Prostate gland (tissue), 2 donors: ENCODE results near the gene IDS. TPM values are rescaled to one million over a fixed set of nuclear protein-coding genes. Genes with fewer than 3 reads are reported as not detected.
A peak's percentile ranks its signal among the peaks of the same experiment; 100 is the strongest.
"Not testable (repeated sequence)": the region's sequence is repeated elsewhere in the genome, so short reads cannot be mapped to it uniquely, and the experiment has no call there.

Experiments
- DNase-seq: peaks from one replicate; pipeline ENCODE4 v3.0.0-alpha.2; 2019; ENCODE audit warnings: low spot score
- H3K27ac ChIP-seq, 2 donors: fragments of 200-600 bp; sonication (generic); 2 replicates each; pipeline ENCODE4 v1.5.1; 2017 to 2019
- H3K27me3 ChIP-seq: fragments of 200-600 bp; sonication (generic); replicated peaks from 2 replicates; pipeline ENCODE4 v1.5.1; 2019; ENCODE audit not compliant: insufficient read depth
- H3K36me3 ChIP-seq, 2 donors: fragments of 200-600 bp; sonication (generic); 1 replicate in 1 of 2; 2 replicates in 1 of 2; pipeline versions ENCODE4 v1.5.1 to v1.8.1; 2017 to 2019
- H3K4me1 ChIP-seq: fragments of 200-600 bp; sonication (generic); replicated peaks from 2 replicates; pipeline ENCODE4 v1.5.1; 2019
- H3K4me3 ChIP-seq, 2 donors: fragments of 200-600 bp; sonication (generic); 2 replicates each; pipeline ENCODE4 v1.5.1; 2017 to 2019
- H3K9me3 ChIP-seq: fragments of 200-600 bp; sonication (generic); 2 replicates; pipeline ENCODE4 v1.5.1; 2017
- CTCF ChIP-seq, 4 experiments: fragments of 200-600 bp in 2 of 4; fragments of 450-650 bp in 2 of 4; sonication (generic) in 2 of 4; IDR thresholded peaks; 1 replicate in 3 of 4; 2 replicates in 1 of 4; pipeline ENCODE4 v1.5.1; 2016 to 2019; ENCODE audit warnings: antibody characterized with exemption in 4 of 4, mild to moderate bottlenecking in 2 of 4, moderate library complexity in 2 of 4
- POLR2A ChIP-seq: fragments of 450-650 bp; IDR thresholded peaks from one replicate; pipeline ENCODE4 v1.6.1; 2016; ENCODE audit warnings: antibody characterized with exemption, mild to moderate bottlenecking
- POLR2AphosphoS5 ChIP-seq: sonication (generic); formaldehyde crosslinking; IDR thresholded peaks from one replicate; pipeline ENCODE4 v1.6.1; 2017; ENCODE audit warnings: antibody characterized with exemption
- whole genome bisulfite sequencing: methylation state at CpG from one replicate; pipeline ENCODE4 v1.1.5; 2018; 5-methylcytosine and 5-hydroxymethylcytosine counted together
- intact Hi-C: fragments of 100-400 bp; cut with DNase I; formaldehyde crosslinking; loops from one replicate; pipeline ENCODE4 v1.14.2; 2022
- total RNA-seq, 2 donors: library from RNA; depleted of rRNA; stranded (reverse); fragments of >200 nt; gene quantifications; one replicate each; pipeline ENCODE4 v1.1.0, GENCODE V29; 2016

Gene IDS
- total RNA-seq, 2 donors from 2014 or later, result 47.4 to 82.9 TPM

GRCh38 chrX:149504226-149504914 is 736 bp downstream of the IDS start:
- intact Hi-C loops, result no loop called here
- H3K27ac ChIP-seq, result peak overlapping the region; percentile 77 to 79
- H3K36me3 ChIP-seq, result no peaks in the 10 kb centered on the region
- peak overlapping the region; percentile 51 to 54 for H3K4me3 ChIP-seq
- no peaks in the 10 kb centered on the region for H3K4me1 ChIP-seq
- 27% methylated on average over 5 of the region's 10 CpGs for WGBS
- no peak for TF ChIP-seq POLR2AphosphoS5
- no peak for TF ChIP-seq CTCF (IDR thresholded peaks at IDR 0.05)
- TF ChIP-seq POLR2A, result no peak
- H3K9me3 ChIP-seq, result no peaks in the 10 kb centered on the region
- no peaks in the 10 kb centered on the region for H3K27me3 ChIP-seq
- no peak for DNase-seq

GRCh38 chrX:149503446-149503845 is 1.7 kb downstream of the IDS start:
- H3K36me3 ChIP-seq, intact Hi-C loops, H3K27me3 ChIP-seq, DNase-seq, H3K27ac ChIP-seq, H3K9me3 ChIP-seq, H3K4me1 ChIP-seq, H3K4me3 ChIP-seq: not testable (repeated sequence)
- no CpG with 5 or more reads among the region's 10 CpGs for WGBS

- WGBS, result 50% methylated on average over 2 of the region's 5 CpGs
- H3K4me3 ChIP-seq, DNase-seq, H3K36me3 ChIP-seq, intact Hi-C loops, H3K9me3 ChIP-seq, H3K4me1 ChIP-seq, H3K27ac ChIP-seq, H3K27me3 ChIP-seq: not testable (repeated sequence)
These were observed 2.2 kb downstream of the IDS start for GRCh38 chrX:149502923-149503322.

- no peak for DNase-seq
- no peaks in the 10 kb centered on the region for H3K36me3 ChIP-seq
- no peaks in the 10 kb centered on the region for H3K9me3 ChIP-seq
- intact Hi-C loops, result no loop called here
- no peaks in the 10 kb centered on the region for H3K4me1 ChIP-seq
- H3K4me3 ChIP-seq, result no peak overlapping the region
- no peak overlapping the region for H3K27ac ChIP-seq
- WGBS, result 84% methylated on average over 4 of the region's 5 CpGs
- no peak for TF ChIP-seq CTCF (IDR thresholded peaks at IDR 0.05)
- no peak for TF ChIP-seq POLR2A
- TF ChIP-seq POLR2AphosphoS5, result no peak
- H3K27me3 ChIP-seq, result no peaks in the 10 kb centered on the region
These were observed 5.3 kb downstream of the IDS start for GRCh38 chrX:149499766-149500165.

- Histone ChIP-seq H3K36me3 (no peaks in the 10 kb centered on the region), H3K9me3 (no peaks in the 10 kb centered on the region), H3K4me1 (no peaks in the 10 kb centered on the region), H3K4me3 (no peak overlapping the region), H3K27ac (no peak overlapping the region), H3K27me3 (no peaks in the 10 kb centered on the region)
- intact Hi-C loops, result no loop called here
- 91% methylated on average over 4 of the region's 4 CpGs for WGBS
- DNase-seq, result no peak
- TF ChIP-seq CTCF (IDR thresholded peaks at IDR 0.05), result no peak
- no peak for TF ChIP-seq POLR2A
- no peak for TF ChIP-seq POLR2AphosphoS5
These were observed 6.3 kb downstream of the IDS start for GRCh38 chrX:149498767-149499166.

GRCh38 chrX:149497626-149498025 is 7.5 kb downstream of the IDS start:
- no peaks in the 10 kb centered on the region for H3K4me1 ChIP-seq
- DNase-seq, result no peak
- H3K9me3 ChIP-seq, result no peaks in the 10 kb centered on the region
- 93% methylated on average over 2 of the region's 2 CpGs for WGBS
- H3K4me3 ChIP-seq, result no peak overlapping the region
- no peaks in the 10 kb centered on the region for H3K27me3 ChIP-seq
- no peak for TF ChIP-seq POLR2AphosphoS5
- no peak for TF ChIP-seq POLR2A
- TF ChIP-seq CTCF (IDR thresholded peaks at IDR 0.05), result no peak
- H3K27ac ChIP-seq, result no peak overlapping the region
- H3K36me3 ChIP-seq, result no peaks in the 10 kb centered on the region
- intact Hi-C loops, result no loop called here
